Measurements from ENCODE around the gene STOML1.
"Not testable (repeated sequence)": the region's sequence is repeated elsewhere in the genome, so short reads cannot be mapped to it uniquely, and the experiment has no call there.

The STOML1 gene

GRCh38 chr15:73939138-73939537 lies 53.0 kb downstream of the STOML1 start:
- FAIRE-seq, result no peak
- DNase-seq (ENCODE audit: insufficient read length), result no peak
- TF ChIP-seq POLR2AphosphoS5 (IDR thresholded peaks at IDR 0.05; ENCODE audit: low read depth, low read length) (no peak), TAF1 (IDR thresholded peaks at IDR 0.05; ENCODE audit: borderline replicate concordance, low read depth, low read length) (no peak), POLR2A (IDR thresholded peaks at IDR 0.05; ENCODE audit: low read depth, low read length) (no peak)

GRCh38 chr15:73938516-73938915 lies 53.6 kb downstream of the STOML1 start:
- FAIRE-seq; DNase-seq (ENCODE audit: insufficient read length): not testable (repeated sequence)

GRCh38 chr15:73937726-73938125 lies 54.4 kb downstream of the STOML1 start:
- TF ChIP-seq POLR2A (IDR thresholded peaks at IDR 0.05; ENCODE audit: low read depth, low read length), result no peak
- TF ChIP-seq TAF1 (IDR thresholded peaks at IDR 0.05; ENCODE audit: borderline replicate concordance, low read depth, low read length), result no peak
- TF ChIP-seq POLR2AphosphoS5 (IDR thresholded peaks at IDR 0.05; ENCODE audit: low read depth, low read length), result no peak
- DNase-seq (ENCODE audit: insufficient read length) (no peak), FAIRE-seq (no peak)

- DNase-seq (ENCODE audit: insufficient read length) (no peak), FAIRE-seq (no peak)
- TF ChIP-seq POLR2AphosphoS5 (IDR thresholded peaks at IDR 0.05; ENCODE audit: low read depth, low read length), result no peak
- no peak for TF ChIP-seq POLR2A (IDR thresholded peaks at IDR 0.05; ENCODE audit: low read depth, low read length)
- TF ChIP-seq TAF1 (IDR thresholded peaks at IDR 0.05; ENCODE audit: borderline replicate concordance, low read depth, low read length), result no peak
These were observed 54.8 kb downstream of the STOML1 start for GRCh38 chr15:73937296-73937695.

- no peak for FAIRE-seq
- no peak for DNase-seq (ENCODE audit: insufficient read length)
- TF ChIP-seq POLR2A (IDR thresholded peaks at IDR 0.05; ENCODE audit: low read depth, low read length) (no peak), TAF1 (IDR thresholded peaks at IDR 0.05; ENCODE audit: borderline replicate concordance, low read depth, low read length) (no peak), POLR2AphosphoS5 (IDR thresholded peaks at IDR 0.05; ENCODE audit: low read depth, low read length) (no peak)
These were observed 55.4 kb downstream of the STOML1 start for GRCh38 chr15:73936588-73937290.

- no peak for TF ChIP-seq TAF1 (IDR thresholded peaks at IDR 0.05; ENCODE audit: borderline replicate concordance, low read depth, low read length)
- TF ChIP-seq POLR2AphosphoS5 (IDR thresholded peaks at IDR 0.05; ENCODE audit: low read depth, low read length), result no peak
- no peak for TF ChIP-seq POLR2A (IDR thresholded peaks at IDR 0.05; ENCODE audit: low read depth, low read length)
- DNase-seq (ENCODE audit: insufficient read length) (no peak), FAIRE-seq (no peak)
These were observed 55.9 kb downstream of the STOML1 start for GRCh38 chr15:73936181-73936580.

- TF ChIP-seq POLR2AphosphoS5 (IDR thresholded peaks at IDR 0.05; ENCODE audit: low read depth, low read length) (no peak), POLR2A (IDR thresholded peaks at IDR 0.05; ENCODE audit: low read depth, low read length) (no peak), TAF1 (IDR thresholded peaks at IDR 0.05; ENCODE audit: borderline replicate concordance, low read depth, low read length) (no peak)
- FAIRE-seq (no peak), DNase-seq (ENCODE audit: insufficient read length) (no peak)
These were observed 56.5 kb downstream of the STOML1 start for GRCh38 chr15:73935547-73935946.

GRCh38 chr15:73934281-73934680 lies 57.8 kb downstream of the STOML1 start:
- no peak for FAIRE-seq
- TF ChIP-seq TAF1 (IDR thresholded peaks at IDR 0.05; ENCODE audit: borderline replicate concordance, low read depth, low read length) (no peak), POLR2A (IDR thresholded peaks at IDR 0.05; ENCODE audit: low read depth, low read length) (no peak), POLR2AphosphoS5 (IDR thresholded peaks at IDR 0.05; ENCODE audit: low read depth, low read length) (no peak)

GRCh38 chr15:73932381-73933191 lies 59.5 kb downstream of the STOML1 start:
- DNase-seq (ENCODE audit: insufficient read length), result no peak
- TF ChIP-seq POLR2AphosphoS5 (IDR thresholded peaks at IDR 0.05; ENCODE audit: low read depth, low read length), result no peak
- no peak for TF ChIP-seq TAF1 (IDR thresholded peaks at IDR 0.05; ENCODE audit: borderline replicate concordance, low read depth, low read length)
- no peak for TF ChIP-seq POLR2A (IDR thresholded peaks at IDR 0.05; ENCODE audit: low read depth, low read length)
- FAIRE-seq, result no peak

More at GRCh38 chr15:73934281-73934680, 57.8 kb downstream of the STOML1 start:
- DNase-seq (ENCODE audit: insufficient read length), result no peak

- FAIRE-seq (no peak), DNase-seq (ENCODE audit: insufficient read length) (no peak)
- TF ChIP-seq POLR2A (IDR thresholded peaks at IDR 0.05; ENCODE audit: low read depth, low read length) (no peak), TAF1 (IDR thresholded peaks at IDR 0.05; ENCODE audit: borderline replicate concordance, low read depth, low read length) (no peak), POLR2AphosphoS5 (IDR thresholded peaks at IDR 0.05; ENCODE audit: low read depth, low read length) (no peak)
These were observed 60.7 kb downstream of the STOML1 start for GRCh38 chr15:73931441-73931840.

GRCh38 chr15:73930790-73931281 lies 61.3 kb downstream of the STOML1 start:
- TF ChIP-seq POLR2A (IDR thresholded peaks at IDR 0.05; ENCODE audit: low read depth, low read length), result no peak
- no peak for TF ChIP-seq TAF1 (IDR thresholded peaks at IDR 0.05; ENCODE audit: borderline replicate concordance, low read depth, low read length)
- FAIRE-seq (no peak), DNase-seq (ENCODE audit: insufficient read length) (no peak)

- DNase-seq (ENCODE audit: insufficient read length), result no peak
- no peak for FAIRE-seq
These were observed 61.7 kb downstream of the STOML1 start for GRCh38 chr15:73930371-73930770.

More at GRCh38 chr15:73930371-73930770, 61.7 kb downstream of the STOML1 start:
- TF ChIP-seq TAF1 (IDR thresholded peaks at IDR 0.05; ENCODE audit: borderline replicate concordance, low read depth, low read length) (no peak), POLR2A (IDR thresholded peaks at IDR 0.05; ENCODE audit: low read depth, low read length) (no peak), POLR2AphosphoS5 (IDR thresholded peaks at IDR 0.05; ENCODE audit: low read depth, low read length) (no peak)

Measured in GM12892 (cell line).